Cardiac septum (tissue), 1 donor: ENCODE measurements around the gene OPRL1. TPM values are rescaled to one million over a fixed set of nuclear protein-coding genes. Genes with fewer than 3 reads are reported as not detected.
"Not testable (repeated sequence)": the region's sequence is repeated elsewhere in the genome, so short reads cannot be mapped to it uniquely, and the experiment has no call there.

Source experiments
- DNase-seq: peaks from one replicate; pipeline ENCODE4 v3.0.0-alpha.2; 2020; ENCODE audit warnings: low spot score
- intact Hi-C: fragments of 100-400 bp; cut with DNase I; formaldehyde crosslinking; loops from one replicate; pipeline ENCODE4 v1.14.0; 2022
- total RNA-seq: library from RNA; stranded (reverse); fragmentation: NEBNext Ultra II Directional; extraction: Animal tissue kit (Norgen Biotek cat#: 25700); gene quantifications from one replicate; pipeline ENCODE4 v1.2.1, GENCODE V29; 2021
- donor health status: DM: no; HTN: no; CAD: no.

OPRL1 gene
- total RNA-seq, 1 donor from 2014 or later, result 0.48 TPM

GRCh38 chr20:64080813-64081623, 1.1 kb downstream of the OPRL1 start:
- no peak for DNase-seq
- intact Hi-C loops, result no loop called here

GRCh38 chr20:64081624-64081964, 1.7 kb downstream of the OPRL1 start:
- no peak for DNase-seq
- intact Hi-C loops, result no loop called here

GRCh38 chr20:64082126-64082731, 2.3 kb downstream of the OPRL1 start:
- intact Hi-C loops, result no loop called here
- no peak for DNase-seq

GRCh38 chr20:64082820-64083377, 3.0 kb downstream of the OPRL1 start:
- intact Hi-C loops, result no loop called here
- no peak for DNase-seq

- DNase-seq, result peak; percentile 92
- intact Hi-C loops, result no loop called here
These were observed 3.5 kb downstream of the OPRL1 start for GRCh38 chr20:64083378-64083803.

GRCh38 chr20:64083804-64084684, 4.2 kb downstream of the OPRL1 start, which contains the start of gene LKAAEAR1:
TSS of gene LKAAEAR1 (minus strand) at chr20:64084398. CDS start at chr20:64084219, 179 bp downstream.
- DNase-seq, result no peak
- intact Hi-C loops, result loop anchor here (2.0 kb wide), 1 partner anchor 35 kb away; no protein-coding TSS in a partner anchor

- intact Hi-C loops, result loop anchor here (2.0 kb wide), 1 partner anchor 34 kb away; no protein-coding TSS in a partner anchor
- DNase-seq, result no peak
These were observed 4.8 kb downstream of the OPRL1 start for GRCh38 chr20:64084685-64085152.

- intact Hi-C loops, result no loop called here
These were observed 6.9 kb downstream of the OPRL1 start for GRCh38 chr20:64086801-64087200.

GRCh38 chr20:64087226-64087825, 7.4 kb downstream of the OPRL1 start:
- DNase-seq, intact Hi-C loops: not testable (repeated sequence)

More at GRCh38 chr20:64086801-64087200, 6.9 kb downstream of the OPRL1 start:
- DNase-seq, result no peak

- intact Hi-C loops, DNase-seq: not testable (repeated sequence)
These were observed 8.7 kb downstream of the OPRL1 start for GRCh38 chr20:64088586-64088985.

- intact Hi-C loops, result no loop called here
- no peak for DNase-seq
These were observed 10.3 kb downstream of the OPRL1 start for GRCh38 chr20:64090165-64090564.

- DNase-seq, result no peak
- intact Hi-C loops, result no loop called here
These were observed 11.5 kb downstream of the OPRL1 start for GRCh38 chr20:64091340-64091739.

GRCh38 chr20:64091770-64092169, 11.9 kb downstream of the OPRL1 start:
- intact Hi-C loops, result no loop called here
- no peak for DNase-seq

GRCh38 chr20:64092258-64093012, 12.6 kb downstream of the OPRL1 start:
- DNase-seq, result no peak
- intact Hi-C loops, result no loop called here

- DNase-seq, result no peak
- intact Hi-C loops, result no loop called here
These were observed 13.2 kb downstream of the OPRL1 start for GRCh38 chr20:64093013-64093503.

GRCh38 chr20:64095455-64095854, 15.6 kb downstream of the OPRL1 start:
- DNase-seq, result no peak
- intact Hi-C loops, result no loop called here

GRCh38 chr20:64095927-64096326, 16.0 kb downstream of the OPRL1 start:
- intact Hi-C loops, result no loop called here
- DNase-seq, result no peak

GRCh38 chr20:64096535-64096934, 16.7 kb downstream of the OPRL1 start:
- no peak for DNase-seq
- intact Hi-C loops, result no loop called here
